ENCODE measurements around the gene DMPK.

The DMPK gene

DNA sequence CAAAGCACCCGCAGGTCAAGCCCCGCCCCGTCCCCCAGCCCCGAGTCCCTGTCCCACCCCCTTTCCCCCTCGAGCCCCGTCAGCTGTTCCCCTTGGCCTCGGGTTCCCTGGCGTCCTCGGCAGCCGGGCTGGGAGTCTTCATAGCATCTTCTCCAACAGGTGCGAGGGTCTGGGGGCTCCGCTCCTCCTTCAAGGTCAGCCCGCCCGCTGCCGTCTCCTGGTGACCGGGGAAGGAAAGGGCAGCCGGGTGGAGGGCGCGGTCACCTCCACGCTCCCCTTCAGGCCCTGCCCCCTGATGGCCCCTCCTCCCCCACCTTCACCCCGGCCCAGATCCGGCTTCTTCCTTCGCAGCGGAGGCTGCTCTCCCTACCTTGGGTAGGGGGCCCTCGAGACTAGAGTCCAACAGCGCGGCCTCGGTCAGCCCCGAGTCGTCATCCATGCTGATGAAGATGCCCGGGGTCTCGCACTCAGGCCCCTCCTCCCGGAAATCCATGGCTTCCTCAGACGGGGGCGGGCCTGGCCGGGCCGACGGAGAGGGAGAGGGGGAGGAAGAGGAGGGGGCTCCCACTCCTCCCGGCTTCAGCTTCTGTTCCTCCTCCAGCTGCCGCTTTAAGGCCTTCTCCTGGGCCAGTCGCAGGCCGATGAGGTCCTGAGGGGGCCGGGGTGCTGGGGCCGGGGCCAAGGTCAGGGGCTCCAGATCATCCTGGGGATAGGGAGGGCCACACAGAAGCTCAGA is 33.4 kb upstream of the DMPK start:
- Histone ChIP-seq H3K4me1 (ENCODE audit: control insufficient read depth in 5 of 5, insufficient read depth in 5 of 5, low read length in 5 of 5) (peaks cover 0 to 12% (median 0%) of the 10 kb centered on the region in 5 donors), H3K27me3 (ENCODE audit: control insufficient read depth in 5 of 5, insufficient read depth in 4 of 5, low read length in 5 of 5) (peaks cover 0 to 10% (median 5%) of the 10 kb centered on the region in 5 donors), H3K9me3 (ENCODE audit: control insufficient read depth in 5 of 5, low read length in 5 of 5) (no peaks in the 10 kb centered on the region), H3K4me3 (ENCODE audit: low read depth in 1 of 5, low read length in 5 of 5) (peak overlapping the region in 2 of 5 donors; percentile 30 to 39), H3K9ac (ENCODE audit: low read length in 5 of 5) (no peak overlapping the region), H3K36me3 (ENCODE audit: control insufficient read depth in 5 of 5, insufficient read depth in 5 of 5, low read length in 5 of 5) (peaks cover 0 to 28% (median 17%) of the 10 kb centered on the region in 5 donors), H3K27ac (ENCODE audit: low read depth, low read length) (no peak overlapping the region)

DNA sequence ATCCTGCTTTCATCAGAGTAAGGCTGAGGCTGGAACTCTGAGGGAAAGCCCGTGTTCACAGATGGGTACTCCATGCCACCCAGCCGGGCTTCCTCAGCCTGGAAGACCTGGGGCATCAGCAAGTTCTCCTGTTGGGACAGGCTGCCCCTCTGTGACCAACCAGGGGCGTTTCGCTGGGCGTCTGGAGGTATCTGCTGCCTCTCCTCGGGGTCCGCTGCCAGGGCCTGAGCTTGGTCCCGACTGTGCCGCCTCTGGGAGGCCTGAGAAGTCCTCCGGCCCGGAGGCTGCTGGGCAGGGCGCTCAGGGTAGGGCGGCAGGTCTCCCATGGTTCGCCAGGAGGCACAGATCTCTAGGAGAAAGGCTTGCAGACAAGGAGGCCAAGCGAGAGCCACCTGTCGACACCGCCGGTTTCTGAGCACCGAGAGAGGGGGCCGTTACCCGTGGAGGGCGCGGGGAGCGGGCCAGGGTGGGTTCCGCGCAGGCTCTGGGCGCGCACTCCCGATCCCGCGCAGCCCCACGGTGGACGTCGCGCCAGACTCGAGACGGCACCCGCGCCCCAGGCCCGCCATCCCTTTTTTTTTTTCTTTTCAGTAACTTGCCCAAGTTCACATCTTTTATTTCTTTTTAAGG is 32.7 kb upstream of the DMPK start, which contains the start of gene RSPH6A:
RSPH6A (minus strand) TSS at position 458 of the 630 bp plus-strand sequence; CDS start at position 326, 132 bp downstream.
- Histone ChIP-seq H3K9ac (ENCODE audit: low read length in 5 of 5) (no peak within 1 kb of the TSS), H3K4me1 (ENCODE audit: control insufficient read depth in 5 of 5, insufficient read depth in 5 of 5, low read length in 5 of 5) (peaks cover 0 to 12% (median 3%) of the 10 kb centered on the region in 5 donors), H3K9me3 (ENCODE audit: control insufficient read depth in 5 of 5, low read length in 5 of 5) (no peaks in the 10 kb centered on the region), H3K27me3 (ENCODE audit: control insufficient read depth in 5 of 5, insufficient read depth in 4 of 5, low read length in 5 of 5) (peaks cover 0 to 10% (median 5%) of the 10 kb centered on the region in 5 donors), H3K4me3 (ENCODE audit: low read depth in 1 of 5, low read length in 5 of 5) (peak within 1 kb of the TSS in 2 of 5 donors; percentile 30 to 39), H3K27ac (ENCODE audit: low read depth, low read length) (no peak within 1 kb of the TSS), H3K36me3 (ENCODE audit: control insufficient read depth in 5 of 5, insufficient read depth in 5 of 5, low read length in 5 of 5) (peaks cover 0 to 21% (median 11%) of the 10 kb centered on the region in 5 donors)

DNA sequence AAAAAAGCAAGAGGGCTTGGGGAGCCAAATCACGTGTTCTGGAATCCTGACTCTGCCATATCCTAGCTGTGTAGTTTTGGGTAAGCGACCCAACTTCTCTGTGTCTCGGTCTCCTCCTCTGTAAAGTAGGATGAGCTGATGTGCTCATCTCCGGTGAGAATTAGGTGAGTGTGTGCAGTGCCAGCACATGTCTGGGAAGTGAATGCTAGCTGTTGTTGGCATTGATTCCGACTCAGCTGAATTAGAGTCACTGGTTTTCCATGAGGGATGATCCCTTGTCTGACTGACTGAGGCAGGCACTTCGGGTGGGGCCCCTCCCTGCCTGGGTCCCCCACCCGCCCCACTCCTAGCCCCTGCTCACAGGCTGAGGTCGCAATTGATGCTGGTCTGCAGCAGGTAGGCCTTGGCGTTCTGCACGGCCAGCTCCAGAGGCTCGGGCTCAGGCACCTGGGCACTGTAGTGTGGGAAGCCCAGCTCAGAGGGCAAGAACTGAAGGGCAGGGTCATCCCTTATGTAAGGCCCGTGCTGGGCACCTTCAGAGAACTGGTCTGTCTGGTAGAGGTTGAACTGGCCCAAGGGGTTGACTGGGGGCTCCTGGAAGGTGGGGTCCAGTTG is 32.0 kb upstream of the DMPK start:
- peaks cover 0 to 14% (median 4%) of the 10 kb centered on the region in 5 donors for H3K36me3 ChIP-seq (ENCODE audit: control insufficient read depth in 5 of 5, insufficient read depth in 5 of 5, low read length in 5 of 5)
- H3K4me1 ChIP-seq (ENCODE audit: control insufficient read depth in 5 of 5, insufficient read depth in 5 of 5, low read length in 5 of 5): peaks cover 2 to 18% (median 7%) of the 10 kb centered on the region in 5 donors
- H3K9me3 ChIP-seq (ENCODE audit: control insufficient read depth in 5 of 5, low read length in 5 of 5): no peaks in the 10 kb centered on the region
- H3K27ac ChIP-seq (ENCODE audit: low read depth, low read length): no peak overlapping the region
- no peak overlapping the region for H3K4me3 ChIP-seq (ENCODE audit: low read depth in 1 of 5, low read length in 5 of 5)
- no peak overlapping the region for H3K9ac ChIP-seq (ENCODE audit: low read length in 5 of 5)
- peaks cover 0 to 10% (median 5%) of the 10 kb centered on the region in 5 donors for H3K27me3 ChIP-seq (ENCODE audit: control insufficient read depth in 5 of 5, insufficient read depth in 4 of 5, low read length in 5 of 5)

GRCh38 chr19:45812297-45812696 is 30.0 kb upstream of the DMPK start:
- H3K27ac ChIP-seq (ENCODE audit: low read depth, low read length): no peak overlapping the region

GRCh38 chr19:45809643-45810159 is 27.4 kb upstream of the DMPK start:
- H3K27ac ChIP-seq (ENCODE audit: low read depth, low read length): no peak overlapping the region
- H3K9ac ChIP-seq (ENCODE audit: low read length in 5 of 5): no peak overlapping the region
- H3K4me1 ChIP-seq (ENCODE audit: control insufficient read depth in 5 of 5, insufficient read depth in 5 of 5, low read length in 5 of 5): peaks cover 2 to 9% (median 5%) of the 10 kb centered on the region in 5 donors
- peaks cover 0 to 6% (median 2%) of the 10 kb centered on the region in 5 donors for H3K27me3 ChIP-seq (ENCODE audit: control insufficient read depth in 5 of 5, insufficient read depth in 4 of 5, low read length in 5 of 5)
- no peaks in the 10 kb centered on the region for H3K9me3 ChIP-seq (ENCODE audit: control insufficient read depth in 5 of 5, low read length in 5 of 5)
- H3K36me3 ChIP-seq (ENCODE audit: control insufficient read depth in 5 of 5, insufficient read depth in 5 of 5, low read length in 5 of 5): no peaks in the 10 kb centered on the region
- no peak overlapping the region for H3K4me3 ChIP-seq (ENCODE audit: low read depth in 1 of 5, low read length in 5 of 5)

More at GRCh38 chr19:45812297-45812696, 30.0 kb upstream of the DMPK start:
- H3K4me3 ChIP-seq (ENCODE audit: low read depth in 1 of 5, low read length in 5 of 5): no peak overlapping the region
- H3K4me1 ChIP-seq (ENCODE audit: control insufficient read depth in 5 of 5, insufficient read depth in 5 of 5, low read length in 5 of 5): peaks cover 2 to 18% (median 7%) of the 10 kb centered on the region in 5 donors
- H3K27me3 ChIP-seq (ENCODE audit: control insufficient read depth in 5 of 5, insufficient read depth in 4 of 5, low read length in 5 of 5): peaks cover 0 to 10% (median 5%) of the 10 kb centered on the region in 5 donors
- no peaks in the 10 kb centered on the region for H3K36me3 ChIP-seq (ENCODE audit: control insufficient read depth in 5 of 5, insufficient read depth in 5 of 5, low read length in 5 of 5)
- H3K9me3 ChIP-seq (ENCODE audit: control insufficient read depth in 5 of 5, low read length in 5 of 5): no peaks in the 10 kb centered on the region
- no peak overlapping the region for H3K9ac ChIP-seq (ENCODE audit: low read length in 5 of 5)

GRCh38 chr19:45805719-45806118 is 23.4 kb upstream of the DMPK start:
- Histone ChIP-seq H3K4me1 (ENCODE audit: control insufficient read depth in 5 of 5, insufficient read depth in 5 of 5, low read length in 5 of 5) (peaks cover 2 to 9% (median 5%) of the 10 kb centered on the region in 5 donors), H3K9me3 (ENCODE audit: control insufficient read depth in 5 of 5, low read length in 5 of 5) (no peaks in the 10 kb centered on the region), H3K27me3 (ENCODE audit: control insufficient read depth in 5 of 5, insufficient read depth in 4 of 5, low read length in 5 of 5) (peaks cover 0 to 9% (median 3%) of the 10 kb centered on the region in 5 donors), H3K9ac (ENCODE audit: low read length in 5 of 5) (no peak overlapping the region), H3K4me3 (ENCODE audit: low read depth in 1 of 5, low read length in 5 of 5) (no peak overlapping the region), H3K27ac (ENCODE audit: low read depth, low read length) (no peak overlapping the region), H3K36me3 (ENCODE audit: control insufficient read depth in 5 of 5, insufficient read depth in 5 of 5, low read length in 5 of 5) (no peaks in the 10 kb centered on the region)

DNA sequence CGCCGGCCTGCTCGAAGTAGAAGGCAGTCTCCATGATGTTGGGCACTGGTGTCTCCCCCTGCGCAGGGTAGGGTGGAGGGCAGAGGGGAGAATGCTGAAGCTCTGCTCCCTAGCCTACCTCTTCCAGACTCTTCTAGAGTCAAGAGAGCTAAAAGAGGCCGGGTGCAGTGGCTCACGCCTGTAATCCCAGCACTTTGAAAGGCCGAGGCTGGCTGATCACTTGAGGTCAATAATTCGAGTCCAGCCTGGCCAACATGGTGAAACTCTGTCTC is 22.6 kb upstream of the DMPK start:
- H3K36me3 ChIP-seq (ENCODE audit: control insufficient read depth in 5 of 5, insufficient read depth in 5 of 5, low read length in 5 of 5): no peaks in the 10 kb centered on the region
- H3K9me3 ChIP-seq (ENCODE audit: control insufficient read depth in 5 of 5, low read length in 5 of 5): no peaks in the 10 kb centered on the region

DNA sequence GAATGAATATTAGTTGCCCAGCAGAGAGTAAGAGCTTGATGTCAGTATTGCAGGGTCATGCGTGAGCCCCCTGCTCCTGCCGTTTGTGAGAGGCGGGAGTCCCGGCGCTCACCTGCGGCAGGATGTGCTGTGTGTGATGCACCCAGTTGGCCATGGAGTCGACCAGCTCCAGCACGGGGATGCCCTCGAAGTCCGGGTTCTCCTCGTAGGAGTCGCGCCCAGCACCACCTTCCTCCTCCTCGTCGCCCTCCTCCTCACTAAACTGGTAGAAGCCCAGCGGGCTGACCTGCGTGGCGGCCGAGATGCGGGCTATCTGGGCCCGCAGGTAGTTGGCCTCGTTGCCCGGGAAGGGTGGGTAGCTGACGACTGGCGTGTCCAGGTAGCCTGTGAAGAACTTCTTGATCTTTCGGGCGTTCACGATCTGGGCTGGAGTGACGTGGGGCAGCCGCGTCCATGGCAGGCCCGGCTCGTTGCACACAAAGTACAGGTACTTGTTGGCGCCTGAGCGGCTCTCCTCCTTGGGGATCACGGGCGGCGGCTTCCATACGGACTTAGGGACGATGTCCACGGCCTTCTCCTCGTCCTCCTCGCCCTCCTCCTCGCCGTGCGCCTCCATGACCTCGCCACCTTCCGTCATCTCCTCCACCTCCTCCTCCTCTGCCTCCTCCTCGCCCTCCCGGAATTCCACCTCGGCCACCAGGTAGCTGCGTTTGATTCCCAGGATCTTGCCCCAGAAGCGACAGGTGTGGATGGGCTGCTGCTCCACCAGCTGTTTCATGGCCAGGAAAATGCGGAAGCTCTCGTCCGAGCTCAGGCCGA is 22.1 kb upstream of the DMPK start:
- Histone ChIP-seq H3K9me3 (ENCODE audit: control insufficient read depth in 5 of 5, low read length in 5 of 5) (no peaks in the 10 kb centered on the region), H3K4me1 (ENCODE audit: control insufficient read depth in 5 of 5, insufficient read depth in 5 of 5, low read length in 5 of 5) (peaks cover 0 to 3% (median under 1%) of the 10 kb centered on the region in 5 donors), H3K9ac (ENCODE audit: low read length in 5 of 5) (no peak overlapping the region), H3K27ac (ENCODE audit: low read depth, low read length) (no peak overlapping the region), H3K4me3 (ENCODE audit: low read depth in 1 of 5, low read length in 5 of 5) (no peak overlapping the region), H3K36me3 (ENCODE audit: control insufficient read depth in 5 of 5, insufficient read depth in 5 of 5, low read length in 5 of 5) (no peaks in the 10 kb centered on the region), H3K27me3 (ENCODE audit: control insufficient read depth in 5 of 5, insufficient read depth in 4 of 5, low read length in 5 of 5) (peaks cover 0 to 9% (median 3%) of the 10 kb centered on the region in 5 donors)

More for the DNA sequence above, 22.6 kb upstream of the DMPK start:
- peaks cover 0 to 9% (median 3%) of the 10 kb centered on the region in 5 donors for H3K27me3 ChIP-seq (ENCODE audit: control insufficient read depth in 5 of 5, insufficient read depth in 4 of 5, low read length in 5 of 5)
- no peak overlapping the region for H3K4me3 ChIP-seq (ENCODE audit: low read depth in 1 of 5, low read length in 5 of 5)
- H3K9ac ChIP-seq (ENCODE audit: low read length in 5 of 5): no peak overlapping the region
- H3K27ac ChIP-seq (ENCODE audit: low read depth, low read length): no peak overlapping the region
- H3K4me1 ChIP-seq (ENCODE audit: control insufficient read depth in 5 of 5, insufficient read depth in 5 of 5, low read length in 5 of 5): peaks cover 2 to 6% (median 5%) of the 10 kb centered on the region in 5 donors

GRCh38 chr19:45801603-45802175 is 19.4 kb upstream of the DMPK start:
- peaks cover 0 to 9% (median 3%) of the 10 kb centered on the region in 5 donors for H3K27me3 ChIP-seq (ENCODE audit: control insufficient read depth in 5 of 5, insufficient read depth in 4 of 5, low read length in 5 of 5)
- H3K9me3 ChIP-seq (ENCODE audit: control insufficient read depth in 5 of 5, low read length in 5 of 5): no peaks in the 10 kb centered on the region
- no peak overlapping the region for H3K27ac ChIP-seq (ENCODE audit: low read depth, low read length)
- H3K9ac ChIP-seq (ENCODE audit: low read length in 5 of 5): no peak overlapping the region
- peaks cover 0 to 7% (median 5%) of the 10 kb centered on the region in 5 donors for H3K4me1 ChIP-seq (ENCODE audit: control insufficient read depth in 5 of 5, insufficient read depth in 5 of 5, low read length in 5 of 5)
- H3K36me3 ChIP-seq (ENCODE audit: control insufficient read depth in 5 of 5, insufficient read depth in 5 of 5, low read length in 5 of 5): no peaks in the 10 kb centered on the region
- no peak overlapping the region for H3K4me3 ChIP-seq (ENCODE audit: low read depth in 1 of 5, low read length in 5 of 5)
